Neural cell (in vitro differentiated cells): ENCODE results near the gene RGS14. TPM values are rescaled to one million over a fixed set of nuclear protein-coding genes. Genes with fewer than 3 reads are reported as not detected.
A peak's percentile ranks its signal among the peaks of the same experiment; 100 is the strongest.

ENCODE experiments used
- H2AFZ ChIP-seq: fragments of 200-600, 300-800 bp; sonication (generic), shearing (Covaris generic); 2 replicates; pipeline ENCODE4 v1.6.0; 2014; ENCODE audit warnings: low read depth, mild to moderate bottlenecking, antibody characterized with exemption, low read length, moderate library complexity
- H3F3A ChIP-seq: fragments of 200-600 bp; shearing (Covaris generic); 2 replicates; pipeline ENCODE4 v1.6.1; 2016; ENCODE audit warnings: mild to moderate bottlenecking, moderate library complexity, mixed read lengths, antibody characterized with exemption, low read length; ENCODE audit not compliant: insufficient read depth, poor library complexity, severe bottlenecking
- H3K27ac ChIP-seq: fragments of 200-600, 300-800 bp; sonication (generic), shearing (Covaris generic); 2 replicates; pipeline ENCODE4 v1.5.1; 2014; ENCODE audit warnings: mild to moderate bottlenecking, low read length, moderate library complexity
- H3K27me3 ChIP-seq: fragments of 300-800, 200-600 bp; sonication (generic), shearing (Covaris generic); 2 replicates; pipeline ENCODE4 v1.6.0; 2014; ENCODE audit warnings: mild to moderate bottlenecking, low read depth, low read length, moderate library complexity; ENCODE audit not compliant: insufficient read depth
- H3K36me3 ChIP-seq: fragments of 300-800, 200-600 bp; sonication (generic), shearing (Covaris generic); 2 replicates; pipeline ENCODE4 v1.5.1; 2014; ENCODE audit warnings: mild to moderate bottlenecking, antibody characterized with exemption, low read length, moderate library complexity; ENCODE audit not compliant: insufficient read depth
- H3K4me2 ChIP-seq: fragments of 300-800, 200-600 bp; sonication (generic), shearing (Covaris generic); 2 replicates; pipeline ENCODE4 v1.6.0; 2014; ENCODE audit warnings: mild to moderate bottlenecking, low read length
- H3K4me3 ChIP-seq: fragments of 300-800, 200-600 bp; sonication (generic), shearing (Covaris generic); 2 replicates; pipeline ENCODE4 v1.5.1; 2014; ENCODE audit warnings: mild to moderate bottlenecking, low read length, moderate library complexity
- H3K79me2 ChIP-seq: fragments of 200-600 bp; shearing (Covaris generic); replicated peaks from 2 replicates; pipeline ENCODE4 v1.6.0; 2014; ENCODE audit warnings: mild to moderate bottlenecking, low read length, moderate library complexity; ENCODE audit not compliant: insufficient read depth
- H3K9ac ChIP-seq: fragments of 300-800, 200-600 bp; sonication (generic), shearing (Covaris generic); 2 replicates; pipeline ENCODE4 v1.6.1; 2016; ENCODE audit warnings: mild to moderate bottlenecking, low read length, mixed read lengths
- H3K9me2 ChIP-seq: fragments of 200-600 bp; shearing (Covaris generic); 2 replicates; pipeline ENCODE4 v1.6.1; 2016; ENCODE audit warnings: mild to moderate bottlenecking, low read length, mixed read lengths; ENCODE audit not compliant: insufficient read depth
- H3K9me3 ChIP-seq: fragments of 200-600, 300-800 bp; sonication (generic), shearing (Covaris generic); 2 replicates; pipeline ENCODE4 v1.6.1; 2016; ENCODE audit warnings: mild to moderate bottlenecking, mixed run types, low read length, moderate library complexity, mixed read lengths
- H4K20me1 ChIP-seq: fragments of 200-600 bp; shearing (Covaris generic); 2 replicates; pipeline ENCODE4 v1.6.1; 2016; ENCODE audit warnings: mild to moderate bottlenecking, mixed run types; ENCODE audit not compliant: insufficient read depth
- EP300 ChIP-seq: fragments of 450-650 bp; conservative IDR thresholded peaks from 2 replicates; pipeline ENCODE4 v1.6.1; 2014; ENCODE audit warnings: antibody characterized with exemption, mild to moderate bottlenecking, moderate library complexity; ENCODE audit not compliant: poor library complexity, severe bottlenecking
- EZH2 ChIP-seq: fragments of 200-600, 300-800 bp; shearing (Covaris generic), sonication (generic); IDR thresholded peaks from 2 replicates; pipeline ENCODE4 v1.6.1; 2014; ENCODE audit warnings: antibody characterized with exemption, low read length, borderline replicate concordance, mild to moderate bottlenecking; ENCODE audit not compliant: insufficient read depth, poor library complexity, severe bottlenecking
- MXI1 ChIP-seq: fragments of 450-650 bp; conservative IDR thresholded peaks from 2 replicates; pipeline ENCODE4 v1.6.1; 2014; ENCODE audit warnings: antibody characterized with exemption, mild to moderate bottlenecking; ENCODE audit not compliant: poor library complexity, severe bottlenecking
- REST ChIP-seq: IDR thresholded peaks from 2 replicates; pipeline ENCODE4 v1.6.1; 2012; ENCODE audit warnings: borderline replicate concordance
- TAF1 ChIP-seq: IDR thresholded peaks from 2 replicates; pipeline ENCODE4 v1.6.1; 2012; ENCODE audit warnings: low read depth
- polyA plus RNA-seq: library from polyadenylated mRNA; depleted of rRNA; stranded (reverse); fragments of >200 nt; gene quantifications from 2 replicates; pipeline ENCODE4 v1.2.3, GENCODE V29; 2014

RGS14 gene
- polyA plus RNA-seq, 1 donor from 2014 or later: 32.3 TPM

- H3F3A ChIP-seq: no peaks in the 10 kb centered on the region
- H3K9ac ChIP-seq: no peak overlapping the region
- no peak overlapping the region for H2AFZ ChIP-seq
- H3K4me3 ChIP-seq: no peak overlapping the region
- H3K79me2 ChIP-seq: no peaks in the 10 kb centered on the region
- no peaks in the 10 kb centered on the region for H3K9me2 ChIP-seq
- no peaks in the 10 kb centered on the region for H3K27me3 ChIP-seq
- H3K9me3 ChIP-seq: no peaks in the 10 kb centered on the region
- no peaks in the 10 kb centered on the region for H3K36me3 ChIP-seq
- no peak for TF ChIP-seq EZH2
- TF ChIP-seq TAF1: no peak
- TF ChIP-seq MXI1: no peak
- no peak overlapping the region for H3K27ac ChIP-seq
- H3K4me2 ChIP-seq: no peak overlapping the region
- H4K20me1 ChIP-seq: no peaks in the 10 kb centered on the region
These were observed 21.5 kb downstream of the RGS14 start for GRCh38 chr5:177378884-177379883.

GRCh38 chr5:177380805-177381126 is 23.0 kb downstream of the RGS14 start:
- Histone ChIP-seq H3K9me3 (no peaks in the 10 kb centered on the region), H3K9ac (peak overlapping the region; percentile 22), H3K4me2 (no peak overlapping the region), H3F3A (no peaks in the 10 kb centered on the region), H3K9me2 (no peaks in the 10 kb centered on the region), H3K27me3 (no peaks in the 10 kb centered on the region), H3K36me3 (no peaks in the 10 kb centered on the region), H4K20me1 (no peaks in the 10 kb centered on the region), H2AFZ (no peak overlapping the region), H3K4me3 (no peak overlapping the region), H3K27ac (peak overlapping the region; percentile 34), H3K79me2 (no peaks in the 10 kb centered on the region)
- TF ChIP-seq MXI1: no peak
- TF ChIP-seq EP300: no peak

GRCh38 chr5:177382423-177383029 is 24.8 kb downstream of the RGS14 start:
- Histone ChIP-seq H3K36me3 (no peaks in the 10 kb centered on the region), H3K4me3 (no peak overlapping the region), H3K9ac (no peak overlapping the region), H3K9me2 (no peaks in the 10 kb centered on the region), H3K27me3 (no peaks in the 10 kb centered on the region), H2AFZ (no peak overlapping the region), H3K9me3 (no peaks in the 10 kb centered on the region), H4K20me1 (no peaks in the 10 kb centered on the region), H3K27ac (no peak overlapping the region), H3F3A (no peaks in the 10 kb centered on the region), H3K79me2 (no peaks in the 10 kb centered on the region), H3K4me2 (no peak overlapping the region)
- no peak for TF ChIP-seq REST
